H1 (cell line): Measurements from ENCODE around the gene CYB561D2.

ENCODE experiments used
- EP300 ChIP-seq, 2 experiments: IDR thresholded peaks; 1 replicate in 1 of 2; 2 replicates in 1 of 2; pipeline ENCODE4 v1.6.1; 2011 to 2012; ENCODE audit warnings: low read depth in 2 of 2, low read length in 2 of 2, mild to moderate bottlenecking in 2 of 2, borderline replicate concordance in 1 of 2, inconsistent platforms in 1 of 2, moderate library complexity in 1 of 2
- EZH2 ChIP-seq: fragments of 200-600 bp; sonication (generic); IDR thresholded peaks from 2 replicates; pipeline ENCODE4 v1.7.1; 2012; ENCODE audit warnings: low read depth, mild to moderate bottlenecking, moderate library complexity, low read length, inconsistent platforms; ENCODE audit not compliant: severe bottlenecking
- POLR2AphosphoS5 ChIP-seq: IDR thresholded peaks from 2 replicates; pipeline ENCODE4 v1.6.1; 2011; ENCODE audit warnings: low read depth, low read length
- RAD21 ChIP-seq, 2 experiments: IDR thresholded peaks in 1 of 2; conservative IDR thresholded peaks in 1 of 2; 2 replicates each; pipeline ENCODE4 v1.6.1; 2011; ENCODE audit warnings: low read depth in 2 of 2, low read length in 2 of 2, improper control_type of control experiment in 1 of 2, inconsistent platforms in 1 of 2, mild to moderate bottlenecking in 1 of 2, moderate library complexity in 1 of 2
- TCF12 ChIP-seq: IDR thresholded peaks from 2 replicates; pipeline ENCODE4 v1.6.1; 2011; ENCODE audit warnings: low read depth, mild to moderate bottlenecking, low read length
- TEAD4 ChIP-seq: IDR thresholded peaks from 2 replicates; pipeline ENCODE4 v1.6.1; 2012; ENCODE audit warnings: low read depth, low read length, inconsistent platforms, mixed read lengths

DNA sequence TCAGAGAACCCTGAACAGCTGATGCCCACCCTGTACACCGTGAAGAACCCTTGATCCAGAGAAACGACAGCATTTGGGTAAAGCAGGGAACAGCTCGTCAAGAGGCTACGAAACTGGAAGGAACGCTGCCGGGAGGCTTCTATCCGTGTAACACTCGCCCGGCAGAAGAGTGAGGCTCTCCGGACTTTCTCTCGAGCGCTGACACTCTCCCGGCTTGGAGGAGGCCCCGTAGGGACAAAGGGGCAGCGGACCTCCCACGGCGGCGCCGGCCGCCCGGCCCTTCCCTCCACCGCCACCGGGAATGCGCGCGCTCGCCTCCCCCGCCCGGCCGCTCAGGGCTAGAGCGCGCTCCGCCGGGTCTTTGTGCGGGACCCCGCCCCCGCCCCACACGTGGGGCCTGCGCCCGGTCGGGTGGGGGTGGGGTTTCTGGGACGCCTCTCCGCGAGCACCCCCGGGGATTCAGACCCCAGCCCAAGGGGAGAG is 29.8 kb upstream of the CYB561D2 start:
- TF ChIP-seq POLR2AphosphoS5 (no peak), EZH2 (no peak), TCF12 (no peak), TEAD4 (peak; percentile 34; the same call in 1 of the 2 replicates), RAD21 (IDR thresholded peaks at IDR 0.05 in 1 of 2, conservative IDR thresholded peaks at IDR 0.05 in 1 of 2; ENCODE audit: low read depth in 2 of 2, low read length in 2 of 2) (no peak), EP300 (IDR thresholded peaks at IDR 0.05; ENCODE audit: borderline replicate concordance in 1 of 2, low read depth in 2 of 2, low read length in 2 of 2) (no peak)
